HEK293 (cell line): ENCODE data around the gene HPSE2.

Source experiments
- CTCF ChIA-PET: fragments of 350-600 bp; formaldehyde crosslinking; extraction: SDS; loops from one replicate; lab custom pipeline; 2021; ENCODE audit warnings: antibody characterized with exemption; lab: Yijun Ruan, JAX
- POLR2A ChIA-PET: fragments of 300-600 bp; formaldehyde crosslinking; extraction: SDS; loops from one replicate; lab custom pipeline; 2020; ENCODE audit warnings: antibody characterized with exemption, inconsistent platforms; lab: Yijun Ruan, JAX
- H3K27ac ChIP-seq: fragments of 200-500 bp; sonication (Bioruptor generic); 2 replicates; pipeline ENCODE4 v1.5.1; 2014; ENCODE audit warnings: low read depth, low read length, control low read depth, inconsistent platforms; ENCODE audit errors: extremely low read depth
- H3K36me3 ChIP-seq, 2 experiments: fragments of 200-500 bp in 1 of 2; sonication (Bioruptor generic) in 1 of 2; 1 replicate in 1 of 2; 2 replicates in 1 of 2; pipeline ENCODE4 v1.5.1; 2014 to 2017; ENCODE audit warnings: inconsistent platforms in 2 of 2, low read length in 2 of 2; ENCODE audit not compliant: control insufficient read depth in 2 of 2, insufficient read depth in 1 of 2
- H3K4me1 ChIP-seq: fragments of 200-500 bp; sonication (Bioruptor generic); 2 replicates; pipeline ENCODE4 v1.5.1; 2014; ENCODE audit warnings: mild to moderate bottlenecking, low read length, inconsistent platforms; ENCODE audit not compliant: control insufficient read depth, insufficient read depth
- H3K4me3 ChIP-seq: 2 replicates; pipeline ENCODE4 v1.5.1; 2011; ENCODE audit warnings: low read depth, mild to moderate bottlenecking, control low read depth, low read length, moderate library complexity
- H3K9me3 ChIP-seq: fragments of 200-500 bp; sonication (Bioruptor generic); 2 replicates; pipeline ENCODE4 v1.5.1; 2014; ENCODE audit warnings: low read depth, low read length, inconsistent platforms; ENCODE audit not compliant: control insufficient read depth, insufficient read depth
- RBAK ChIP-seq: fragments of 450-650 bp; formaldehyde crosslinking; IDR thresholded peaks from 2 replicates; pipeline ENCODE4 v1.5.1; 2016; ENCODE audit warnings: missing biosample characterization, missing genetic modification characterization
- SP2 ChIP-seq: fragments of 450-650 bp; formaldehyde crosslinking; IDR thresholded peaks from 2 replicates; pipeline ENCODE4 v1.5.1; 2016; ENCODE audit warnings: missing biosample characterization, missing genetic modification characterization
- SP3 ChIP-seq: fragments of 450-650 bp; formaldehyde crosslinking; IDR thresholded peaks from 2 replicates; pipeline ENCODE4 v1.5.1; 2016; ENCODE audit warnings: missing biosample characterization, missing genetic modification characterization
- SP7 ChIP-seq: fragments of 450-650 bp; formaldehyde crosslinking; IDR thresholded peaks from 2 replicates; pipeline ENCODE4 v1.5.1; 2016; ENCODE audit warnings: missing biosample characterization, missing genetic modification characterization
- TCF7L2 ChIP-seq: IDR thresholded peaks from 2 replicates; pipeline ENCODE4 v1.6.1; 2011; ENCODE audit warnings: low read depth, mild to moderate bottlenecking, inconsistent platforms, low read length, moderate library complexity, borderline replicate concordance
- ZFP69B ChIP-seq: fragments of 450-650 bp; formaldehyde crosslinking; IDR thresholded peaks from 2 replicates; pipeline ENCODE4 v1.5.1; 2016; ENCODE audit warnings: missing biosample characterization, missing genetic modification characterization
- ZNF112 ChIP-seq: fragments of 450-650 bp; formaldehyde crosslinking; IDR thresholded peaks from 2 replicates; pipeline ENCODE4 v1.5.0; 2017; ENCODE audit warnings: missing biosample characterization, missing genetic modification characterization
- ZNF121 ChIP-seq: fragments of 450-650 bp; formaldehyde crosslinking; IDR thresholded peaks from 2 replicates; pipeline ENCODE4 v1.5.1; 2016; ENCODE audit warnings: missing biosample characterization, missing genetic modification characterization
- ZNF148 ChIP-seq: fragments of 450-650 bp; formaldehyde crosslinking; IDR thresholded peaks from 2 replicates; pipeline ENCODE4 v1.5.0; 2017; ENCODE audit warnings: missing biosample characterization, missing genetic modification characterization, borderline replicate concordance
- ZNF184 ChIP-seq: fragments of 450-650 bp; IDR thresholded peaks from 2 replicates; pipeline ENCODE4 v1.5.1; 2018; ENCODE audit warnings: missing biosample characterization, mild to moderate bottlenecking, missing genetic modification characterization
- ZNF2 ChIP-seq: fragments of 450-650 bp; formaldehyde crosslinking; IDR thresholded peaks from 2 replicates; pipeline ENCODE4 v1.5.1; 2016; ENCODE audit warnings: missing biosample characterization, missing genetic modification characterization
- ZNF214 ChIP-seq: fragments of 450-650 bp; formaldehyde crosslinking; IDR thresholded peaks from 2 replicates; pipeline ENCODE4 v1.5.1; 2017; ENCODE audit warnings: missing biosample characterization, mild to moderate bottlenecking, missing genetic modification characterization, borderline replicate concordance
- ZNF391 ChIP-seq: fragments of 450-650 bp; formaldehyde crosslinking; IDR thresholded peaks from 2 replicates; pipeline ENCODE4 v1.5.1; 2016; ENCODE audit warnings: low read depth, missing biosample characterization, missing genetic modification characterization, borderline replicate concordance
- ZNF433 ChIP-seq: fragments of 450-650 bp; formaldehyde crosslinking; IDR thresholded peaks from 2 replicates; pipeline ENCODE4 v1.5.1; 2016; ENCODE audit warnings: missing biosample characterization, missing genetic modification characterization, low read depth
- ZNF488 ChIP-seq: fragments of 450-650 bp; formaldehyde crosslinking; IDR thresholded peaks from 2 replicates; pipeline ENCODE4 v1.5.1; 2016; ENCODE audit warnings: missing biosample characterization, missing genetic modification characterization
- ZNF529 ChIP-seq: fragments of 450-650 bp; formaldehyde crosslinking; IDR thresholded peaks from 2 replicates; pipeline ENCODE4 v1.5.1; 2017; ENCODE audit warnings: missing genetic modification characterization, missing biosample characterization; ENCODE audit not compliant: insufficient replicate concordance
- ZNF561 ChIP-seq: fragments of 450-650 bp; IDR thresholded peaks from 2 replicates; pipeline ENCODE4 v1.5.1; 2018; ENCODE audit warnings: missing biosample characterization, missing genetic modification characterization, borderline replicate concordance
- ZNF623 ChIP-seq: fragments of 450-650 bp; formaldehyde crosslinking; IDR thresholded peaks from 2 replicates; pipeline ENCODE4 v1.5.1; 2016; ENCODE audit warnings: missing biosample characterization, missing genetic modification characterization
- ZNF626 ChIP-seq: fragments of 450-650 bp; sonication (Bioruptor Pico); formaldehyde crosslinking; IDR thresholded peaks from 2 replicates; pipeline ENCODE4 v1.5.1; 2018; ENCODE audit warnings: missing biosample characterization, missing genetic modification characterization, inconsistent platforms
- ZNF785 ChIP-seq: fragments of 450-650 bp; formaldehyde crosslinking; IDR thresholded peaks from 2 replicates; pipeline ENCODE4 v1.5.1; 2016; ENCODE audit warnings: missing biosample characterization, missing genetic modification characterization
- ZNF843 ChIP-seq: fragments of 450-650 bp; formaldehyde crosslinking; IDR thresholded peaks from 2 replicates; pipeline ENCODE4 v1.5.1; 2016; ENCODE audit warnings: missing biosample characterization, missing genetic modification characterization
- ZXDB ChIP-seq: fragments of 450-650 bp; formaldehyde crosslinking; IDR thresholded peaks from 2 replicates; pipeline ENCODE4 v1.5.1; 2016; ENCODE audit warnings: missing biosample characterization, missing genetic modification characterization
- TF ChIP-seq, protein P1 (sequence below): fragments of 450-650 bp; formaldehyde crosslinking; IDR thresholded peaks from 2 replicates; pipeline ENCODE4 v1.5.1; 2016; ENCODE audit warnings: missing biosample characterization, missing genetic modification characterization
- TF ChIP-seq, protein P2 (sequence below): fragments of 450-650 bp; formaldehyde crosslinking; conservative IDR thresholded peaks from 2 replicates; pipeline ENCODE4 v1.5.1; 2016; ENCODE audit warnings: low read depth, missing biosample characterization, missing genetic modification characterization
- TF ChIP-seq, protein P3 (sequence below): fragments of 450-650 bp; formaldehyde crosslinking; IDR thresholded peaks from 2 replicates; pipeline ENCODE4 v1.5.1; 2016; ENCODE audit warnings: missing biosample characterization, missing genetic modification characterization, borderline replicate concordance

Gene HPSE2

DNA sequence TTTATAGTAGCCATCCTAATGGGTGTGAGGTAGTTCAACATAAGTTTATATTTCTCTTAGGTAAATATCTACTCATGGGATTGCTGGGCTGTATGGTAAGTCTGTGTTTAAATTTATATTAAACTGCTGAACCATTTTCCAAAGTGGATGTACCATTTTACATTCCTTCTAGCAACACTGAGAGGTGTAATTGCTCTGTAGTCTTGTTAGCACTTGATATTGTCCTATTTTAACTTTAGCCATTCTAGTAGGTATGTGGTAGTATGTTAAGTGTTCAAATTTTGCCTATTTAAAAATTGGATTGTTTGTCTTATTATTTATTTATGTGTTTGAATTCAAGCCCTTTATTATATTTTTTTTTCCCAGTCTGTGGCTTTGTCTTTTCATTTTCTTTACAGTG lies 786.4 kb downstream of the HPSE2 start (continued):
- TF ChIP-seq SP2: no peak
- no peak for TF ChIP-seq ZNF529 (tag by site-specific recombination)
- TF ChIP-seq SP3: no peak
- no peak for TF ChIP-seq ZNF2 (tag by site-specific recombination)
- TF ChIP-seq, protein P1, sequence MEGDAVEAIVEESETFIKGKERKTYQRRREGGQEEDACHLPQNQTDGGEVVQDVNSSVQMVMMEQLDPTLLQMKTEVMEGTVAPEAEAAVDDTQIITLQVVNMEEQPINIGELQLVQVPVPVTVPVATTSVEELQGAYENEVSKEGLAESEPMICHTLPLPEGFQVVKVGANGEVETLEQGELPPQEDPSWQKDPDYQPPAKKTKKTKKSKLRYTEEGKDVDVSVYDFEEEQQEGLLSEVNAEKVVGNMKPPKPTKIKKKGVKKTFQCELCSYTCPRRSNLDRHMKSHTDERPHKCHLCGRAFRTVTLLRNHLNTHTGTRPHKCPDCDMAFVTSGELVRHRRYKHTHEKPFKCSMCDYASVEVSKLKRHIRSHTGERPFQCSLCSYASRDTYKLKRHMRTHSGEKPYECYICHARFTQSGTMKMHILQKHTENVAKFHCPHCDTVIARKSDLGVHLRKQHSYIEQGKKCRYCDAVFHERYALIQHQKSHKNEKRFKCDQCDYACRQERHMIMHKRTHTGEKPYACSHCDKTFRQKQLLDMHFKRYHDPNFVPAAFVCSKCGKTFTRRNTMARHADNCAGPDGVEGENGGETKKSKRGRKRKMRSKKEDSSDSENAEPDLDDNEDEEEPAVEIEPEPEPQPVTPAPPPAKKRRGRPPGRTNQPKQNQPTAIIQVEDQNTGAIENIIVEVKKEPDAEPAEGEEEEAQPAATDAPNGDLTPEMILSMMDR (tag by site-specific recombination): no peak
- TF ChIP-seq, all 188 proteins: peak for 0

GRCh38 chr10:98446661-98447221 lies 788.9 kb downstream of the HPSE2 start, which contains the start of gene HPS1:
Gene HPS1 (minus strand): TSS chr10:98446935. CDS start chr10:98443240, 3,695 bp downstream.
- H3K27ac ChIP-seq: no peak within 1 kb of the TSS; the same call in 1 of the 2 replicates
- POLR2A ChIA-PET: no interaction called here
- H3K4me3 ChIP-seq: peak within 1 kb of the TSS; percentile 89
- no peaks in the 10 kb centered on the region for H3K4me1 ChIP-seq
- H3K36me3 ChIP-seq: peaks cover 7 to 41% of the 10 kb centered on the region in 2 experiments; a peak in 2 of 3 replicates
- CTCF ChIA-PET: interaction anchor here (0.6 to 1.4 kb wide), 5 partner anchors 15 to 942 kb away, joined by 3 read pairs; no protein-coding TSS in a partner anchor
- H3K9me3 ChIP-seq: no peaks in the 10 kb centered on the region
- TF ChIP-seq ZNF433: no peak
- TF ChIP-seq SP7 (tag by site-specific recombination): peak; percentile 55; the same call in 1 of the 2 replicates
- TF ChIP-seq ZNF785: 0 out of 2 replicates have a peak, but pooled peaks have one; percentile 69
- TF ChIP-seq ZNF121 (tag by site-specific recombination): no peak
- TF ChIP-seq ZNF626 (tag by site-specific recombination): no peak
- TF ChIP-seq TCF7L2: no peak
- TF ChIP-seq ZNF623 (tag by site-specific recombination): no peak
- TF ChIP-seq ZNF214 (tag by site-specific recombination): 0 out of 2 replicates have a peak, but pooled peaks have one; percentile 5
- TF ChIP-seq ZNF843 (tag by site-specific recombination): no peak
- TF ChIP-seq ZNF112 (tag by site-specific recombination): no peak
- no peak for TF ChIP-seq ZNF148 (tag by site-specific recombination)
- TF ChIP-seq, protein P2, sequence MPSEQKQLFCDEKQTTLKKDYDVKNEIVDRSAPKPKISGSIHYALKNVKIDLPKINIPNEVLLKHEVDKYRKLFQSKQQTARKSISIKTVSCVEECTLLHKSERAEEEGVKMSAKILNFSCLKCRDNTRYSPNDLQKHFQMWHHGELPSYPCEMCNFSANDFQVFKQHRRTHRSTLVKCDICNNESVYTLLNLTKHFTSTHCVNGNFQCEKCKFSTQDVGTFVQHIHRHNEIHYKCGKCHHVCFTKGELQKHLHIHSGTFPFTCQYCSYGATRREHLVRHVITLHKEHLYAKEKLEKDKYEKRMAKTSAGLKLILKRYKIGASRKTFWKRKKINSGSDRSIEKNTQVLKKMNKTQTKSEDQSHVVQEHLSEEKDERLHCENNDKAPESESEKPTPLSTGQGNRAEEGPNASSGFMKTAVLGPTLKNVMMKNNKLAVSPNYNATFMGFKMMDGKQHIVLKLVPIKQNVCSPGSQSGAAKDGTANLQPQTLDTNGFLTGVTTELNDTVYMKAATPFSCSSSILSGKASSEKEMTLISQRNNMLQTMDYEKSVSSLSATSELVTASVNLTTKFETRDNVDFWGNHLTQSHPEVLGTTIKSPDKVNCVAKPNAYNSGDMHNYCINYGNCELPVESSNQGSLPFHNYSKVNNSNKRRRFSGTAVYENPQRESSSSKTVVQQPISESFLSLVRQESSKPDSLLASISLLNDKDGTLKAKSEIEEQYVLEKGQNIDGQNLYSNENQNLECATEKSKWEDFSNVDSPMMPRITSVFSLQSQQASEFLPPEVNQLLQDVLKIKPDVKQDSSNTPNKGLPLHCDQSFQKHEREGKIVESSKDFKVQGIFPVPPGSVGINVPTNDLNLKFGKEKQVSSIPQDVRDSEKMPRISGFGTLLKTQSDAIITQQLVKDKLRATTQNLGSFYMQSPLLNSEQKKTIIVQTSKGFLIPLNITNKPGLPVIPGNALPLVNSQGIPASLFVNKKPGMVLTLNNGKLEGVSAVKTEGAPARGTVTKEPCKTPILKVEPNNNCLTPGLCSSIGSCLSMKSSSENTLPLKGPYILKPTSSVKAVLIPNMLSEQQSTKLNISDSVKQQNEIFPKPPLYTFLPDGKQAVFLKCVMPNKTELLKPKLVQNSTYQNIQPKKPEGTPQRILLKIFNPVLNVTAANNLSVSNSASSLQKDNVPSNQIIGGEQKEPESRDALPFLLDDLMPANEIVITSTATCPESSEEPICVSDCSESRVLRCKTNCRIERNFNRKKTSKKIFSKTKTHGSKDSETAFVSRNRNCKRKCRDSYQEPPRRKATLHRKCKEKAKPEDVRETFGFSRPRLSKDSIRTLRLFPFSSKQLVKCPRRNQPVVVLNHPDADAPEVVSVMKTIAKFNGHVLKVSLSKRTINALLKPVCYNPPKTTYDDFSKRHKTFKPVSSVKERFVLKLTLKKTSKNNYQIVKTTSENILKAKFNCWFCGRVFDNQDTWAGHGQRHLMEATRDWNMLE (tag by site-specific recombination): peak; percentile 46; the same call in 1 of the 2 replicates
- 0 out of 2 replicates have a peak, but pooled peaks have one; percentile 40 for TF ChIP-seq ZNF184
- no peak for TF ChIP-seq RBAK (tag by site-specific recombination)
- 0 out of 2 replicates have a peak, but pooled peaks have one; percentile 15 for TF ChIP-seq ZNF391
- peak; percentile 81; the same call in 1 of the 2 replicates for TF ChIP-seq ZNF561 (tag by site-specific recombination)
- TF ChIP-seq, protein P3, sequence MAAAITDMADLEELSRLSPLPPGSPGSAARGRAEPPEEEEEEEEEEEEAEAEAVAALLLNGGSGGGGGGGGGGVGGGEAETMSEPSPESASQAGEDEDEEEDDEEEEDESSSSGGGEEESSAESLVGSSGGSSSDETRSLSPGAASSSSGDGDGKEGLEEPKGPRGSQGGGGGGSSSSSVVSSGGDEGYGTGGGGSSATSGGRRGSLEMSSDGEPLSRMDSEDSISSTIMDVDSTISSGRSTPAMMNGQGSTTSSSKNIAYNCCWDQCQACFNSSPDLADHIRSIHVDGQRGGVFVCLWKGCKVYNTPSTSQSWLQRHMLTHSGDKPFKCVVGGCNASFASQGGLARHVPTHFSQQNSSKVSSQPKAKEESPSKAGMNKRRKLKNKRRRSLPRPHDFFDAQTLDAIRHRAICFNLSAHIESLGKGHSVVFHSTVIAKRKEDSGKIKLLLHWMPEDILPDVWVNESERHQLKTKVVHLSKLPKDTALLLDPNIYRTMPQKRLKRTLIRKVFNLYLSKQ (tag by site-specific recombination): no peak
- no peak for TF ChIP-seq ZNF488
- no peak for TF ChIP-seq ZFP69B (tag by site-specific recombination)
- TF ChIP-seq ZXDB: peak; percentile 61; the same call in 1 of the 2 replicates
